GM19463 (cell line): Measurements from ENCODE around the gene FAM117B.
"Not testable (repeated sequence)": the region's sequence is repeated elsewhere in the genome, so short reads cannot be mapped to it uniquely, and the experiment has no call there.

Source experiments
- ATAC-seq: cut with Tn5 transposase; IDR thresholded peaks from one replicate; pipeline ENCODE4 v1.9.1; 2021; ENCODE audit warnings: mild to moderate bottlenecking, moderate library complexity; ENCODE audit not compliant: unreplicated experiment

The FAM117B gene

DNA sequence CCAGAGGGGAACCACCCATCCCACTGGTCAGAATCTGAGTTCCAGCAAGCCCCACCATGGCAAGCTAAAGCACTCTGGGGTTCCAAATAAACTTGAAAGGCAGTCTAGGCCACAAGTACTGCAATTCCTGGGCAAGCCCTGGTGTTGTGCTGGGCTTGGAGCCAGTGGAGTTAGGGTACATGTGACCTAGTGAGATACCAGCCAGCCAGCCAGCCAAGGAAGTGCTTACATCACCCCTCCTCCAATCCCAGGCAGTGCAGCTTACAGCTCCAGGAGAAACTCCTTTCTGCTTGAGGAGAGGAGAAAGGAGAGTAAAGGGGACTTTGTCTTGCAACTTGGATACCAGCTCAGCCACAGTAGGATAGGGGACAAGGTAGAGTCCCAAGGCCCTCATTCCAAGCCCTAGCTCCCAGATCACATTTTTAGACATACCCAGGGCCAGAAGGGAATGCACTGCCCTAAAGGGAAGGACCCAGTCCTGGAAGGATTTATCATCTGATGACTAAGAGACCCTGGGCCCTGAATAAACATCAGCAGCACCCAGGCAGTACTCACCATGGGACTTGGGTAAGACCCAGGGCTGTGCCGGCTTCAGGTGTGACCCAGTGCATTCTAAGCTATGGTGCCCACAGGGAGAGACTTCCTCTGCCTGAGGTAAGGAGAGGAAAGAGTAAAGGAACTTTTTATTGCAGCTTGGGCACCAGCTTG is 172.8 kb downstream of the FAM117B start:
- not testable (repeated sequence) for ATAC-seq

DNA sequence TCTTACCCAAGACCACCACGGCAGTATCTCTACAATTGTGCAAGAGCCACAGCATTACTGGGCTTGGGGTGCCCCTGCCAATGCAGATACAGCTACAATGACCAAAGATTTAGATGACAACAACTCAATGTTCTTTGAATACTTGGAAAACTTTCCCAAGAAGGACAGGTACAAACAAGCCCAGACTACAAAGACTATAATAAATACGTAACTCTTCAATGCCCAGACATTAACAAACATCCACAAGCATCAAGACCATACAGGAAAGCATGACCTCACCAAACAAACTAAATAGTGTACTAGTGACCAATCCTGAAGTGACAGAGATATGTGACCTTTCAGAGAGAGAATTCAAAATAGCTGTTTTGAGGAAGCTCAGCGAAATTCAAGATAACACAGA is 174.0 kb downstream of the FAM117B start:
- no peak for ATAC-seq

DNA sequence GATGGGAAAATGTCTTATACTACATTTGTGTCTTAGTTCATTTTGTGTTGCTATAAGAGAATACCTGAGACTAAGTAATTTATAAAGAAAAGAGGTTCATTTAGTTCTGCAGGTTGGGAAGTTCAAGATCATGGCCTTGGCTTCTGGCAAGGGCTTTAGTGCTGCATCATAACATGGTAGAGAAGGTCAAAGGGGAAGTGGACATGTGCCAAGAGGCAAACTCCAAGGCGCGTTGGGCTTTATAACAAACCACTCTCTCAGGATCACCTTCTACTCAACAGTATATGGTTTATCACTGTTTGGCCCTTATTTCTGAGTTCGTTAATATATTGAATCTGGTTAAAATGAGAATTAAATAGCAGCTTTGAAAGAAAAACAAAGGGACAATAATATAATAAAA is 178.6 kb downstream of the FAM117B start:
- ATAC-seq = no peak

DNA sequence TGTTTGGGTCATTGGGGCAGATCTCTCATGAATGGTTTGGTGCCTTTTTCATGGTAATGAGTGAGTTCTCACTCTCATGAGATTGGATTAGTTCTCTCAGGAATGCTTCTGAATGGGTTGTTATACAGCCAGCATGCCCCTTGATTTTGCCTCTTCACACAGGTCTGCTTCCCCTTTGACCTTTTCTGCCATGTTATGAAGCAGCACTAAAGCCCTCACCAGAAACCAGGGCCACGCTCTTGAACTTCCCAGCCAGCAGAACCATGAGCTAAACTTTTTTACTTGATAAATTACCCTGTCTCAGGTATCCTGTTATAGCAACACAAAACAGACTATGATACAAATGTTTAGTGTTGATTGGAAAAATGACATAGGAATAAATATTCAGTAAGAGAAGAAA is 179.5 kb downstream of the FAM117B start:
- ATAC-seq = no peak

DNA sequence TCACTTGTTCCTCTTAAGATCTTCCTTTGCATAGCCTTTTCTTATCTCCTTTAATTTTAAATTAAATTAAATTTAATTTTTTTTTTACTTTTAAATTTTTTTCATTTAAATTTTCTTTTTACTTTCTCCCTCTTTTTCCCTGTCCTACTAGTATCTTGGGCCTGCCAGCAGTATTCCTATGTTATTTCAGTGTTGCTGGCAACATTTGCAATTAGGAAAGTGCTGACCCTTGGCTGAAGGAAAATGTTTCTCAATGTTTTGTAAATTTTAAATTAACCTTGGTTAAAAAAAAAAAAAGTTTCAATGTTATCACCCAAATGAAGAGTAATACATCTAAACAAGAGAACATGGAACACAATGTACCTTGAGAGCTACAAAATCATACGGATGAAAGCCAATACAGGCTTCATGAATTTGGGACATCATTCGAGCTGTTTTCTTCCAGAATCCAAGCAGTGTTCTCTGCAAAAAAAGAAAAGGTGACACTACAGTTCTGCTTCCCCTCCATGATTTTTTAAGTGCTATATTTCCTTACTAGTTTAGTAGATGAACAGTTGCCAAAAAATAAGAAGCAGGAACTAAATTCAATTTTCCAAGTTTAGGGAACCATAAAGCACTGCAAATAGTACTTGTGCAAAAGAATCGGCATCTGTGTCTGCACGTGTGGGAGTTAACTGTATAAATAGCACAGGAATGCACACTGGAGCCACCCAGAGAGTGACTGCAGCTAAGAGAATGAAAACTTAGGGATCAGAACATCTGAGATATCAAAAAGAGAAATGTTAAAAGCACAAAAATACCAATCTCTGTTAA is 181.0 kb downstream of the FAM117B start:
- ATAC-seq = no peak

DNA sequence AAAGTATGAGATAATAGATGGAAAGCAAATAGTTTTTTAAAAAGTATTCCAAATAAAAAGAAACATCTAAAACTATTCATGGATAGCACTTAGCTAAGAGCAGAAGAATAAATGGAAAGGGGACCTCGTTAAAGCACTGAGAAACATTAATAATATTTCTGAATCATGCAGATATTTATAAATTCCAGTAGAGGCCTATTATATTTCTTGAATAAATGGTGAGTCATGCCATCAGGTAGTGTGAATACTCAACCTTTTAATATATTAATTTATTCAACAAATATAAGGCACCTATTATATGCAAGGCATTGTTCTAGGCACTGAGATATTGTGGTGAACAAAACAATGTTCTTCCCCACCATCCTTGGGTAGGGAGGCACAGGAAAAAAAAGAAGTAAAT is 183.0 kb downstream of the FAM117B start:
- ATAC-seq = no peak

DNA sequence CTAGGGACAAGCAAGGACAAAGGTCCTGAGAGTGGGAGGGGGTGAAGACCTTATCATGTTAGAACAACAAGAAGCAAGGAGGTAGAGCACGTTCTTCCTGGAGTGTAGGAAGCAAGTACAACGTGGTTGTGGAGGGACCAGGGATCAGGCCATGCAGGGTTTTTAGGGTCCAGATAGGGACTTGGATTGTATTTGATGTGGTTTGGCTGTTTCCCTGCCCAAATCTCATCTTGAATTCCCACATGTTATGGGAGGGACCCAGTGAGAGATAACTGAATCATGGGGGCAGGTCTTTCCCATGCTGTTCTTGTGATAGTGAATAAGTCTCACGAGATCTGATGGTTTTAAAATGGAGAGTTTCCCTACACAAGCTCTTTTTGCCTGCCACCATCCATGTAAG is 183.6 kb downstream of the FAM117B start:
- ATAC-seq = no peak
